Suprapubic skin (tissue), 4 donors: ENCODE measurements around the gene CRYBA2.

Experiments
- POLR2A ChIP-seq, 2 donors: fragments of 450-650 bp; IDR thresholded peaks; one replicate each; pipeline ENCODE4 v1.6.1; 2017; ENCODE audit warnings: antibody characterized with exemption in 2 of 2, mild to moderate bottlenecking in 2 of 2, moderate library complexity in 2 of 2
- POLR2AphosphoS5 ChIP-seq, 3 donors: sonication (generic); formaldehyde crosslinking; IDR thresholded peaks; one replicate each; pipeline ENCODE4 v1.6.1; 2017; ENCODE audit warnings: antibody characterized with exemption in 3 of 3

- TF ChIP-seq POLR2A (IDR thresholded peaks at IDR 0.05) (no peak), POLR2AphosphoS5 (IDR thresholded peaks at IDR 0.05) (no peak)
Observed at GRCh38 chr2:218960309-218961165, 32.7 kb downstream of the CRYBA2 start.
